Fibroblast of pulmonary artery (primary cell): Measurements from ENCODE around the gene SAXO1.

ENCODE experiments used
- DNase-seq: peaks from one replicate; pipeline ENCODE4 v3.0.0-alpha.2; 2010; ENCODE audit warnings: low read depth
- H3K4me3 ChIP-seq: replicated peaks from 2 replicates; pipeline ENCODE4 v1.5.1; 2011; ENCODE audit warnings: low read depth, mild to moderate bottlenecking, control low read depth, low read length, moderate library complexity
- TF ChIP-seq, protein P1 (sequence below): IDR thresholded peaks from 2 replicates; pipeline ENCODE4 v1.5.1; 2011; ENCODE audit warnings: mild to moderate bottlenecking, control low read depth, low read length, inconsistent platforms; ENCODE audit errors: missing control alignments

Gene SAXO1

DNA sequence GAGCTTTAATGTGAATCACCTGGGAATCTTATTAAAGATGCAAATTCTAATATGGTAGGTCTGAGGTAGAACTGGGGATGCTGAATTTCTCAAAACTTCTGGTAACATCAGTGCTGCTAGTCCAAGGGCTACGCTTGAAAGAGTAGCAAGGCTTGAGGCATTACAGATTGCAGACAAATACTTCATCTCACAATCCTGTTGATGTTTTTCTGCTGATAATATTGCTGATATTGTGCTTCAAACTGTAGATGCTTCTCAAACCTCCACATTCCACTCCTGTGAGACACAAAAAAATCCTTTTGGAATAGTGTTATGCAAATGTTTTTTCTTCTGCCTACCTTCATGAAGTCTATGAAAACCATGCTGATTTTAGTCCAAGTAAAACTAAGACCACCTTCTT lies 139.5 kb downstream of the SAXO1 start:
- no peak overlapping the region for H3K4me3 ChIP-seq
- TF ChIP-seq, protein P1, sequence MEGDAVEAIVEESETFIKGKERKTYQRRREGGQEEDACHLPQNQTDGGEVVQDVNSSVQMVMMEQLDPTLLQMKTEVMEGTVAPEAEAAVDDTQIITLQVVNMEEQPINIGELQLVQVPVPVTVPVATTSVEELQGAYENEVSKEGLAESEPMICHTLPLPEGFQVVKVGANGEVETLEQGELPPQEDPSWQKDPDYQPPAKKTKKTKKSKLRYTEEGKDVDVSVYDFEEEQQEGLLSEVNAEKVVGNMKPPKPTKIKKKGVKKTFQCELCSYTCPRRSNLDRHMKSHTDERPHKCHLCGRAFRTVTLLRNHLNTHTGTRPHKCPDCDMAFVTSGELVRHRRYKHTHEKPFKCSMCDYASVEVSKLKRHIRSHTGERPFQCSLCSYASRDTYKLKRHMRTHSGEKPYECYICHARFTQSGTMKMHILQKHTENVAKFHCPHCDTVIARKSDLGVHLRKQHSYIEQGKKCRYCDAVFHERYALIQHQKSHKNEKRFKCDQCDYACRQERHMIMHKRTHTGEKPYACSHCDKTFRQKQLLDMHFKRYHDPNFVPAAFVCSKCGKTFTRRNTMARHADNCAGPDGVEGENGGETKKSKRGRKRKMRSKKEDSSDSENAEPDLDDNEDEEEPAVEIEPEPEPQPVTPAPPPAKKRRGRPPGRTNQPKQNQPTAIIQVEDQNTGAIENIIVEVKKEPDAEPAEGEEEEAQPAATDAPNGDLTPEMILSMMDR: no peak
- DNase-seq: no peak

DNA sequence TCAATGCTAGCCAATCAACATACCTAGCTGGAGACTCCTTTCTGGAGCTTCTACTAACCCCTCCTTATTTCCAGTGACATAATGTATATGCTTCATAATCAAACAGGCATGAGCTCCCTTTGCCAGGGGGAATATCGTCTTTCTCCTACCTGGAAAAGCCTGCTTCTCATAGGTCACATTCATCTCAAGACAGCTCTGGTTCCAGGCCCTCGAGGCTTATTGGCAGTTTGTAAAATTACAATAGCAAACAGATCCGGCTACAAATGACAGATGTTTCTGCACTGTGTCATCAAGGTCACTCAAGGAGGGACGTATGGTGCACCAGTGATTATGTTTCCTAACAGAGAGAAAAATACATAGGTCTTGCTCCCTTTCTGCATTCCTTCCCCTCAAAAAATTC lies 140.0 kb downstream of the SAXO1 start:
- TF ChIP-seq, protein P1: no peak
- DNase-seq: no peak

DNA sequence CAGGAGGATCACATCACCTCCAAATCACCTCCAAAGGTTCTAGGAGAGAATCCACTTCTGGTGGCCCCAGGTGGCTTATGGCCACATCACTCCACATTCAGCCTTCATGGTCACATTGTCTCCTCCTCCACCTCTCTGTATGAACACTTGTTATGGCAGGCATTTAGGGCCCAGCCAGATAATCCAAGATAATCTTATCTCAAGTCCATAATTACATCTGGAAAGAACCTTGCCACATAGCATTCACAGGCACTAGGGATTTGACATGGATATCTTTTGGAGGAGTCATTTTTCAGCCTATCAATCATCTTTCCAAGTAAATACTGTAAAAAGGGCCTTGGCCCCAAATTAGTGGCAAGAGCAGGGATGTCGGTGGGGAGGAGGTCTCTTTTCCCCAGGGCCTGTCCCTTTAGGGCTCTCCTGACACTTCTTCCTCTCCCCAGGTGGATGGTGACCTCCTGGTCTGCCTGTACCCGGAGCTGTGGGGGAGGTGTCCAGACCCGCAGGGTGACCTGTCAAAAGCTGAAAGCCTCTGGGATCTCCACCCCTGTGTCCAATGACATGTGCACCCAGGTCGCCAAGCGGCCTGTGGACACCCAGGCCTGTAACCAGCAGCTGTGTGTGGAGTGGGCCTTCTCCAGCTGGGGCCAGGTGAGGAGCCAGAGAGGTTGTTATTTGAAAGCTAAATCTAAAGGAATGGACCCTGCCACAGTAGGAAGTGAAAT lies 140.9 kb downstream of the SAXO1 start:
- no peak for DNase-seq
- TF ChIP-seq, protein P1: no peak

More for the DNA sequence above, 140.0 kb downstream of the SAXO1 start:
- no peak overlapping the region for H3K4me3 ChIP-seq

GRCh38 chr9:18890372-18890771 lies 142.6 kb downstream of the SAXO1 start:
- TF ChIP-seq, protein P1: no peak
- DNase-seq: peak; percentile 68
- H3K4me3 ChIP-seq: no peak overlapping the region

More for the DNA sequence above, 140.9 kb downstream of the SAXO1 start:
- no peak overlapping the region for H3K4me3 ChIP-seq

- H3K4me3 ChIP-seq: no peak overlapping the region
- no peak for DNase-seq
- TF ChIP-seq, protein P1: no peak
Observed at GRCh38 chr9:18889550-18889949, 143.5 kb downstream of the SAXO1 start.

DNA sequence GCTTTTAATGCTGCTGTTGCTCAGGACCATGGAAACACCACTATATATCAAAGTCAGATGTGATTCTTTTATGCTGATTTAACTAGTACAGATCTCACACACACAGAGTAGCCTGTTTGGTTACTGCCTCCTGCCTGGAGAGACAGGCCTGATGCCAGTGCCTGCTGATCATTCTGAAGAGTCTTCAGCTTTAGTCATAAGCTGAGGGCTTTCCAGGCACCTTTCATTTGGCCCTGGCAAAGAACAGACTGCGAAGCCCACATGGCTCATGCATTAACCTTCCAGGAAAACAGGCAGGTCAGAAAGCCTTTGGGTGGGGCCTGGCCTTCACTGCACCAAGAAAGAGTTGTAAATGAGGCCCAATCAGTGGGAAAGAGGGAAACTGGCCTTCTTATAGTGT lies 144.7 kb downstream of the SAXO1 start:
- DNase-seq: no peak
- no peak overlapping the region for H3K4me3 ChIP-seq
- TF ChIP-seq, protein P1: no peak

DNA sequence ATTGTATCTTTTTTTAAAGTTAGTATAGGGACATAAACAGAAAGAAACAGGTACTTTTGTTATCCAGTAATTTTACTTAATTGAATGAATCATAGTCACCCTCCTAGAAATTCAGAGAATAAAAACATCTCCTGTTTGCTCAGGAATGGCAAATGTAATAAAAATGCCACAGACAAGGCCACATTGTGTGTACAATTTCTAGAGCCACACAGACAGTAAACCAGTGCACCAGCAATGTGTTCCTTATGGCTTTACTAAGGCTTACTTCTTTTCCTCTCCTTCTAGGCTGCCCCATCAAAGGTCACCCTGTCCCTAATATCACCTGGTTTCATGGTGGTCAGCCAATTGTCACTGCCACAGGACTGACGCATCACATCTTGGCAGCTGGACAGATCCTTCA lies 145.5 kb downstream of the SAXO1 start:
- TF ChIP-seq, protein P1: no peak
- no peak for DNase-seq
- H3K4me3 ChIP-seq: no peak overlapping the region
